Measurements from ENCODE around the gene ELMO1. TPM values are rescaled to one million over a fixed set of nuclear protein-coding genes. Genes with fewer than 3 reads are reported as not detected.

The ELMO1 gene
- total and polyA plus RNA-seq, 11 donors = 6.9 to 38.6 (median 14.7) TPM

GRCh38 chr7:37283716-37284115, 164.9 kb downstream of the ELMO1 start:
- Histone ChIP-seq H3K27me3 (no peaks in the 10 kb centered on the region), H3K4me1 (peaks cover 7 to 61% (median 37%) of the 10 kb centered on the region in 12 donors), H3K9me3 (no peaks in the 10 kb centered on the region), H3K36me3 (no peaks in the 10 kb centered on the region), H3K27ac (peak overlapping the region in 4 of 12 donors; percentile 14 to 47 (median 29)), H3K4me3 (no peak overlapping the region)
- intact Hi-C loops (cut with DNase I) = loop anchor here in 9 of 10 donors (2.0 to 10.0 kb wide), 8 partner anchors 66 to 219 kb away; partner anchors contain the start of gene ELMO1 (in 6 of the 9)
- 82 to 89% (median 88%) methylated on average over 4 of the region's 4 CpGs for WGBS, 4 donors
- ATAC-seq = peak in 1 of 4 donors; percentile 18
- TF ChIP-seq POLR2A (IDR thresholded peaks at IDR 0.05) (no peak), CTCF (IDR thresholded peaks at IDR 0.05) (no peak)
- no peak for DNase-seq

- peak overlapping the region in 2 of 12 donors; percentile 8 to 22 for H3K27ac ChIP-seq
Measured at GRCh38 chr7:37282927-37283326, 165.7 kb downstream of the ELMO1 start.

GRCh38 chr7:37282093-37282444, 166.6 kb downstream of the ELMO1 start:
- ATAC-seq = no peak
- H3K27ac ChIP-seq = no peak overlapping the region
- intact Hi-C loops (cut with DNase I) = loop anchor here in 9 of 10 donors (5.0 to 10.0 kb wide), 7 partner anchors 65 to 220 kb away; partner anchors contain the start of gene ELMO1 (in 5 of the 9)

More at GRCh38 chr7:37282927-37283326, 165.7 kb downstream of the ELMO1 start:
- no peak for TF ChIP-seq POLR2A (IDR thresholded peaks at IDR 0.05)
- no peak for TF ChIP-seq CTCF (IDR thresholded peaks at IDR 0.05)
- H3K36me3 ChIP-seq = no peaks in the 10 kb centered on the region
- H3K27me3 ChIP-seq = no peaks in the 10 kb centered on the region
- ATAC-seq (no peak), DNase-seq (no peak)
- 76 to 80% (median 78%) methylated on average over 3 of the region's 3 CpGs for WGBS, 4 donors
- H3K4me3 ChIP-seq = no peak overlapping the region
- intact Hi-C loops (cut with DNase I) = loop anchor here in 9 of 10 donors (5.0 to 10.0 kb wide), 7 partner anchors 66 to 219 kb away; partner anchors contain the start of gene ELMO1 (in 5 of the 9)
- no peaks in the 10 kb centered on the region for H3K9me3 ChIP-seq
- peaks cover 7 to 59% (median 37%) of the 10 kb centered on the region in 12 donors for H3K4me1 ChIP-seq

More at GRCh38 chr7:37282093-37282444, 166.6 kb downstream of the ELMO1 start:
- WGBS, 4 donors = 58 to 72% (median 70%) methylated on average over 4 of the region's 4 CpGs
- no peaks in the 10 kb centered on the region for H3K9me3 ChIP-seq
- H3K27me3 ChIP-seq = no peaks in the 10 kb centered on the region
- H3K4me3 ChIP-seq = no peak overlapping the region
- no peak for DNase-seq
- no peaks in the 10 kb centered on the region for H3K36me3 ChIP-seq
- peaks cover 7 to 59% (median 37%) of the 10 kb centered on the region in 12 donors for H3K4me1 ChIP-seq
- TF ChIP-seq CTCF (IDR thresholded peaks at IDR 0.05) (no peak), POLR2A (IDR thresholded peaks at IDR 0.05) (no peak)

Measured in heart left ventricle (tissue), 16 donors.